ENCODE data around the gene TMEM263. TPM values are rescaled to one million over a fixed set of nuclear protein-coding genes. Genes with fewer than 3 reads are reported as not detected.

TMEM263 gene
- polyA plus RNA-seq, 1 experiment, result 52.3 TPM

DNA sequence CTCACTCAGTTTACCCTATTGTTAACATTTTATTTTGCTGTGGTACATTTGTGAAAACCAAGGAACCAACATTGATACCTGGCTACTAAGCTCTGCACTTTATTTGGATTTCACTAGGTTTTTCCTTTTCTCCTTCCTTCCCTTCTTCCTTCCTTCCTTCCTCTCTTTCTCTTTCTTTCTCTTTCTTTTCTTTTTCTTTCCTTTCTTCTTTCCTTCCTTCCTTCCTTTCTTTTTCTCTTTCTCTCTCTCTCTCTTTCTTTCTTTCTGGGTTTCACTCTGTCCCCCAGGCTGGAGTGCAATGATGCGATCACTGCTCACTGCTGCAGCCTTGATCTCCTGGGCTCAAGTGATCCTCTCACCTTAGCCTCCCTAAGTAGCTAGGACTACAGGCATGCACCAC, 29.1 kb upstream of the TMEM263 start:
- H3K4me3 ChIP-seq (ENCODE audit: low read depth, low read length), result no peak overlapping the region
- TF ChIP-seq, protein P1, sequence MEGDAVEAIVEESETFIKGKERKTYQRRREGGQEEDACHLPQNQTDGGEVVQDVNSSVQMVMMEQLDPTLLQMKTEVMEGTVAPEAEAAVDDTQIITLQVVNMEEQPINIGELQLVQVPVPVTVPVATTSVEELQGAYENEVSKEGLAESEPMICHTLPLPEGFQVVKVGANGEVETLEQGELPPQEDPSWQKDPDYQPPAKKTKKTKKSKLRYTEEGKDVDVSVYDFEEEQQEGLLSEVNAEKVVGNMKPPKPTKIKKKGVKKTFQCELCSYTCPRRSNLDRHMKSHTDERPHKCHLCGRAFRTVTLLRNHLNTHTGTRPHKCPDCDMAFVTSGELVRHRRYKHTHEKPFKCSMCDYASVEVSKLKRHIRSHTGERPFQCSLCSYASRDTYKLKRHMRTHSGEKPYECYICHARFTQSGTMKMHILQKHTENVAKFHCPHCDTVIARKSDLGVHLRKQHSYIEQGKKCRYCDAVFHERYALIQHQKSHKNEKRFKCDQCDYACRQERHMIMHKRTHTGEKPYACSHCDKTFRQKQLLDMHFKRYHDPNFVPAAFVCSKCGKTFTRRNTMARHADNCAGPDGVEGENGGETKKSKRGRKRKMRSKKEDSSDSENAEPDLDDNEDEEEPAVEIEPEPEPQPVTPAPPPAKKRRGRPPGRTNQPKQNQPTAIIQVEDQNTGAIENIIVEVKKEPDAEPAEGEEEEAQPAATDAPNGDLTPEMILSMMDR (IDR thresholded peaks at IDR 0.05; ENCODE audit: insufficient read depth, low read depth, low read length), result no peak
- CTCF ChIA-PET, result interaction anchor here (0.5 kb wide), 1 partner anchor 178 kb away, joined by 3 read pairs; no protein-coding TSS in a partner anchor
- no peaks in the 10 kb centered on the region for H3K36me3 ChIP-seq (ENCODE audit: control insufficient read depth, insufficient read depth, low read length)
- H3K27me3 ChIP-seq (ENCODE audit: control insufficient read depth, insufficient read depth, low read length), result no peaks in the 10 kb centered on the region; the same call in 1 of the 2 replicates
- no peak for DNase-seq (ENCODE audit: low read depth)
- POLR2A ChIA-PET, result interaction anchor here (0.5 kb wide), 1 partner anchor 178 kb away, joined by 3 read pairs; no protein-coding TSS in a partner anchor

DNA sequence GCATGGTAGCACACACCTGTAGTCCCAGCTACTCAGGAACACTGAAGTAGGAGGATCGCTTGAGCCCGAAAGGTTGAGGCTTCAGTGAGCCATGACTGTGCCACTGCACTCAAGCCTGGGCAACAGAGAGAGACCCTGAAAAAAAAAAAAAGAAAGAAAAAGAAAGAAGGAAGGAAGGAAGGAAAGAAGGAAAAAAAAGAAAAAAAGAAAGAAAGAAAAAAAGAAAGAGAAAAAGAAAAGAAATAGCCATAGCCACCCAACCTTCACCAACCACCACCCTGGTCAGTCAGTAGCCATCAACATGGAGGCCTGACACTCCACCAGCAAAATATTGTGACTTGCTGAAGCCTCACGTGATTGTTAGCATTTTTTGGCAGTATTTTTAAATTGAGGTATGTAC, 21.4 kb upstream of the TMEM263 start:
- no peak overlapping the region for H3K4me3 ChIP-seq (ENCODE audit: low read depth, low read length)
- TF ChIP-seq, protein P1 (IDR thresholded peaks at IDR 0.05; ENCODE audit: insufficient read depth, low read depth, low read length), result no peak
- ChIA-PET POLR2A (no interaction called here), CTCF (no interaction called here)
- H3K27me3 ChIP-seq (ENCODE audit: control insufficient read depth, insufficient read depth, low read length), result no peaks in the 10 kb centered on the region
- no peaks in the 10 kb centered on the region for H3K36me3 ChIP-seq (ENCODE audit: control insufficient read depth, insufficient read depth, low read length)
- DNase-seq (ENCODE audit: low read depth), result no peak

DNA sequence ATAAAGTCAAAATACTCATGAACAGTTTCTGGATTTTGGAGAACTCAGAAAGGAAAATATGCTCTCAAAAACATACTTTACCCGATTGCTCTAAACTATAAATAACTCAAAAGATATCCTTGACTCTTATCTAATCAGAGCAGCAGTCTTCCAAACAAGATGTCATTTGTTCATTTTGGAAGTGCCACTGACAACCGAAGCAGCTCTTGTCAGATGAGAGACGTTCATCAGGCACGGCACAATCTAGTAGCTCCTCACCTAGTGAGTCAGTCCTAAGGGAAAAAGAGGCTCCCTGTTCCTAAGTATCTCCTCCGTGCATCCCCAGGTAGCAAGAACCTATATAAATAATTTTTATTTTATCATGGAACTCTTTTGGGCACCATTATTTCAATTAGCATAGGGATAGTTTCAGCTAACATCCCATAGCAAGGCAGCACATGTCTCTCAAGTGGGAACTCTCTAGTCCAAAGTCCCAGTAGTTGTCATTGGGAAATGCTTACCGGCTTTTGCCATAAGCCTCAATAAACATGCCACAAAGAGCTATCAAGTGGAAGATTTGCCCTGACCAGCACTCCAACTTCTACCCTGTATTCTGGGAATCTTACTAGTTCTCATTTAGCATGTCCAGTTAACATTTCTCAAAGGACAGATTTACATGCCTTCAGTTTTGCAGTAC, 14.1 kb upstream of the TMEM263 start:
- DNase-seq (ENCODE audit: low read depth), result no peak
- POLR2A ChIA-PET, result no interaction called here
- Histone ChIP-seq H3K4me3 (ENCODE audit: low read depth, low read length) (no peak overlapping the region), H3K27me3 (ENCODE audit: control insufficient read depth, insufficient read depth, low read length) (no peaks in the 10 kb centered on the region), H3K36me3 (ENCODE audit: control insufficient read depth, insufficient read depth, low read length) (no peaks in the 10 kb centered on the region)
- CTCF ChIA-PET, result no interaction called here
- TF ChIP-seq, protein P1 (IDR thresholded peaks at IDR 0.05; ENCODE audit: insufficient read depth, low read depth, low read length), result no peak

DNA sequence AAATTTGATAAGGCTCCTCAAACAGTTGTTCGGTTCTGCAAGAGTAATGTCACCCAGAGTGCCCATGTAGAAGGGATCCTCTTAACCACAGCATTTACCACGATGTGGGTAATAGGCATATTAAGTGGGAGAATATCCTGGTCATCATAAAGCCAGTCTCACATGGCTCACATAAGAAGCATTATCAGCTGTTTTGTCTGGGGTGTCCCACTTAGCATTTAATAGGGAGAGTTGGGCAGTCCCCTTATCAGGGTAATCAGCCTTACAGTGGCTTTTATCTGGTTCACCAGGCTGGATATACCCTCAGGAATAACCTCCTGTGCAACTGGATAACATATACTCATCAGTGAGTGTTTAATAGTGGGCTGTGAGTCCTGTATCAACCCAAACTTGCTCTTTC, 12.9 kb upstream of the TMEM263 start:
- CTCF ChIA-PET, result no interaction called here
- no peak for DNase-seq (ENCODE audit: low read depth)
- Histone ChIP-seq H3K36me3 (ENCODE audit: control insufficient read depth, insufficient read depth, low read length) (no peaks in the 10 kb centered on the region), H3K27me3 (ENCODE audit: control insufficient read depth, insufficient read depth, low read length) (no peaks in the 10 kb centered on the region), H3K4me3 (ENCODE audit: low read depth, low read length) (no peak overlapping the region)
- TF ChIP-seq, protein P1 (IDR thresholded peaks at IDR 0.05; ENCODE audit: insufficient read depth, low read depth, low read length), result no peak
- POLR2A ChIA-PET, result no interaction called here

DNA sequence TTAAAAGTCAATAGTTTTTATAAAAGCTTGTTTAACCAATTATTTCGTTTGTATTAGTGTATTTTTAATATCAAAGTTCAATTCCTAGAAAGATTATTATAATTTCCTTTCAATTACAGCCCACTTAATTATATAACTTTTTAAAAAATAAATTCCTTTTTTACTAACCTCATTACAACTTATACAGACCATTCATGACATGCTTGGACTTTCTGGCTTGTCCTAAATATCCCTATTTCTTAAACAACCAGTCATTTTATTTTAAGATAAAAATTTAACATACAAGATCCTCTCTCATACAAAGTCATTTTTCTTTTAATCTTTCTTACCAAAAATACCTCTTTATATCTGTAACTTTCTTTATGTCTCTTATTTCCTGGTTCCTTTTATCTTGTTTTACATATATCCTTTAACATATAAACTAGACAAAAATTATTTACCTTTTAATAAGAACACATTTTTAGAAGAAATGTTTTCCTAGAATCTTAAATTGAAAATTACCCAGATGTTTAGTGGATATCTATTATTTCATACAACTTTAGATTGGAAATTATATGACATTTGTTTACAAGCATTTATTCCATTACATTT, 10.4 kb upstream of the TMEM263 start:
- TF ChIP-seq, protein P1 (IDR thresholded peaks at IDR 0.05; ENCODE audit: insufficient read depth, low read depth, low read length), result no peak
- ChIA-PET CTCF (no interaction called here), POLR2A (no interaction called here)
- Histone ChIP-seq H3K4me3 (ENCODE audit: low read depth, low read length) (no peak overlapping the region), H3K36me3 (ENCODE audit: control insufficient read depth, insufficient read depth, low read length) (no peaks in the 10 kb centered on the region), H3K27me3 (ENCODE audit: control insufficient read depth, insufficient read depth, low read length) (no peaks in the 10 kb centered on the region)
- no peak for DNase-seq (ENCODE audit: low read depth)

All from BJ (cell line).